Daoy (cell line): ENCODE results near the gene TUBGCP2. TPM values are rescaled to one million over a fixed set of nuclear protein-coding genes. Genes with fewer than 3 reads are reported as not detected.

ENCODE experiments used
- DNase-seq: peaks from one replicate; pipeline ENCODE4 v3.0.0-alpha.2; 2015; ENCODE audit warnings: low read depth
- total RNA-seq: library from RNA; depleted of rRNA; stranded (reverse); fragments of >200 nt; shearing (Covaris generic); gene quantifications from 2 replicates; pipeline ENCODE4 v1.2.3, GENCODE V29; 2014

TUBGCP2 gene
- total RNA-seq, 1 experiment from 2014 or later = 19.8 TPM

DNA sequence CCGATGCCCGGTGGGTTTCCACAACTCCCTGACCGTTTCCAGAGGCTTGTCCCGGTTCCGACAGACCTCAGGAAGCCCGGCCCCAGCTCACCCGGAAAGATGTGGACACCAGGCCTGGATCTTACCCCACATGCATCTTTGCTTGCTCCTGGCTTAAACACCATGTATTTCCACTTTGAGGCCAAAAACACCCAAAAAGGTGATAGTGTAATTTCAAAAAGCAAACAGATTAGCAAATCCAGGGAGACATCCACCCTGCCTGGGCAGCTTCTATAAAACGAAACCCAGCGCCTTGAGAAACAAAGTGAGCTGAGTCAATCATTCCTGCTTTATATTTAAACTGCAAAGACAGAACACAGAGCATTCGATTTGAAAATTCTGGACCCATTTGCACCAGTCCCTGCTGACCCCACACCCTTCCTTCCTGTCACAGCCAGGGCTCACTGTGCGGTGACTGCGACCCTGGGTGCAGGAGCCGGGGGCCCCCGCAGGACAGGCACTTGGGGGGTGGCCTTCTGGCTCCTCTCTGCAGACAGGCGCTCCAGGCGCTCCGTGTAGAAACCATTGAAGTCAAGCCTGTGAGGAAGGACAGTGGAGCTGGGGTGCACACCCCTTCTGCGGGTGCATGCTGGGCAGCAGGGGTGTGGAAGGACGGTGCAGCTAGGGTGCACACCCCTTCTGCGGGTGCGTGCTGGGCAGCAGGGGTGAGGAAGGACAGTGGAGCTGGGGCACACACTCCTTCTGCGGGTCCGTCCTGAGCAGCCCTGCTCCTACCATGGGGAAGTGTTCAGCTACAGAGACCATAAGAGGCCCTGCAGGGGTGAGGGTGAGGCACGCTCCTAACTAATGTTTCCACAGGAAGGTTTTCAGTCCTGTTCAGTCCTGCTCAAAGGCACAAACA is 29.1 kb downstream of the TUBGCP2 start:
- DNase-seq = no peak

- DNase-seq = peak; percentile 77
Measured at GRCh38 chr10:133278577-133279265, 30.0 kb downstream of the TUBGCP2 start.

- DNase-seq = no peak
Measured at GRCh38 chr10:133277993-133278576, 30.6 kb downstream of the TUBGCP2 start.

- no peak for DNase-seq
Measured at GRCh38 chr10:133277277-133277992, 31.2 kb downstream of the TUBGCP2 start.

GRCh38 chr10:133276435-133277201 is 32.1 kb downstream of the TUBGCP2 start, which contains the start of gene ADAM8:
Gene ADAM8 (minus strand): TSS chr10:133276868. CDS start chr10:133276817, 51 bp downstream.
- DNase-seq = peak; percentile 39

DNA sequence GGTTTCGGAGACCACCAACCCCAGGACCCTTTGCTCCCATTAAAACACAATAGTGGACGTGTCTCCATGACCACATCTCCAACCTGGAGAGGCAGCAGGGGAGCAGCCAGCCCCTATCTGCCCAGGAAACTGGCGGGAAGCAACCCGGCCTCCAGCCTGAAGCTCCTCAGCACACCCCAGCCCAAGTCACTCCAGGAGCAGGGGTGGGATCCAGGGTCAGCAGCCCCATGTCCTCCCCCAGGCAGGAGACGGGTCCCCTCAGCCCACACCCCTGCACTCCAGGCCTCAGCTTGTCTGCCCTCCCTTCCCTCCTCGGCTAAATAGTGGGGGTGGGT is 32.6 kb downstream of the TUBGCP2 start:
- no peak for DNase-seq

DNA sequence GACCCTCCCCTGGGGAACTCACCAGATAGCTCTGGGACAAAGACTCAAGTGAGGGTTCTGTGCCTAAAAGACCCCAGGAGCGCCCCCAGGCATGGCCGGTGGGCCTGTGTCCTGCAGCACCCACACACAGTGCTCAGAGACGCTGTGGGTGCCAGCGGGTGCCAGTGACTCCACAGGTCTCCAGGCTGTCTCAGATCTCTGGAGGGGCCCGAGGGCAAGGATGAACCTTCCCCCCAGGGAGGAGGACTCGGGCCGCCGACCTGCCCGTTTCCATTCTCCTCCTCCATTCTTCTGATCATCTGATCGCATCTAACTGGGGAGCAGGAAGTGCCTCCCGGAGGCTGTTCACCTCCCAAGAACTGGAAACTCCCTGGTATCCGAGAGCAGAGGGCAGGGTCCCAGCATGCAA is 33.0 kb downstream of the TUBGCP2 start:
- peak; percentile 44 for DNase-seq

- peak; percentile 68 for DNase-seq
Measured at GRCh38 chr10:133274751-133275683, 33.7 kb downstream of the TUBGCP2 start.

DNA sequence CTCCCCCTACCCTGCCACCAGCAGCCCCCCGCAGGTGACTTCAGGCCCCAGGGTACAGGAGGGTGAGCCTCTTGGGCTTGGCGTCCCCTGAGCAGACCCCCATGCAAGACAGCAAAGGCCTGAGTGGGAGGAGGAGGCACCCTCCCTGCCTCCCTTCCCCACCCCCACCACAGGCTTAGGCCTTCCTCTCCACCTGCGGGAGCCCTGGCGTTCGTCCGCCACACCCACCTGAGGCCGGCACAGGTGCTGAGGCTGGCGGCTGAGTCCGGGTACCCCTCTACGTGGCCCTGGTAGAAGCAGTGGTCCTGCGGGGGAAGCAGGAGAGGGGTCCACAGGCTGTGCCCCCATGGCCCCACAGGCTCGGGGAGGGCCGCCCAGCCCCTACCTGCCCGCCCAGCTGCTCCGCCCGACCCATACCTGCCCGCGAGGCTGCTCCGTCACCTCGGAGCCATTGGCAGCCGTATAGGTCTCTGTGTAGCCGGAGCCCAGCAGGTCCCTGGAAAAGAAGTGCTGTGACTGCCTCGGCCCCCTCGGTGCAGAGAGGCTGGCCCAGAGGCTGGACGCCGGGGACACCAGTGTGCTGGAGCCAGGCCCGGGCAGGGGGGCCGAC is 35.0 kb downstream of the TUBGCP2 start:
- DNase-seq = no peak

DNA sequence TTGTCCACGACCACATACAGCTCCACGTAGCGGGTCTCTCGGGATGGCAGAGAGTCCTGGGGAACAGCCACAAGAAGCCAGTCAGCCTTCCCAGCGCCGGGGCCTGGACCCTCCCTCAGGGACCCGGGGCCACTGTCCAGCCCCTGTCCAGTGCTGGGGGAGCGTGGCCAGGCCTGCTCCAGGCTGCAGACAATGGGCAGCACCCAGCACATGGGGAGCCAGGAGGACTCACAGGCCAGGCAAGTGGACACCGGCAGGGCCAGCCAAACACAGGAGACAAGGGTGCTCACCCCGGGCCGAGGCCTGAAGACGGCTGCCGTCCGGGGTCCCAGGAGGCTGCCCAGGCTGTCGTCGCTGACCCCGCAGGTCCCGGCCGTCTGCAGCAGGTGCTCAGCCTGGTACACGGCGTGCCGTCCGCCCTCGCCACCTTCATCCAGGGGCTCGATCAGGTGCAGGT is 35.7 kb downstream of the TUBGCP2 start:
- no peak for DNase-seq

DNA sequence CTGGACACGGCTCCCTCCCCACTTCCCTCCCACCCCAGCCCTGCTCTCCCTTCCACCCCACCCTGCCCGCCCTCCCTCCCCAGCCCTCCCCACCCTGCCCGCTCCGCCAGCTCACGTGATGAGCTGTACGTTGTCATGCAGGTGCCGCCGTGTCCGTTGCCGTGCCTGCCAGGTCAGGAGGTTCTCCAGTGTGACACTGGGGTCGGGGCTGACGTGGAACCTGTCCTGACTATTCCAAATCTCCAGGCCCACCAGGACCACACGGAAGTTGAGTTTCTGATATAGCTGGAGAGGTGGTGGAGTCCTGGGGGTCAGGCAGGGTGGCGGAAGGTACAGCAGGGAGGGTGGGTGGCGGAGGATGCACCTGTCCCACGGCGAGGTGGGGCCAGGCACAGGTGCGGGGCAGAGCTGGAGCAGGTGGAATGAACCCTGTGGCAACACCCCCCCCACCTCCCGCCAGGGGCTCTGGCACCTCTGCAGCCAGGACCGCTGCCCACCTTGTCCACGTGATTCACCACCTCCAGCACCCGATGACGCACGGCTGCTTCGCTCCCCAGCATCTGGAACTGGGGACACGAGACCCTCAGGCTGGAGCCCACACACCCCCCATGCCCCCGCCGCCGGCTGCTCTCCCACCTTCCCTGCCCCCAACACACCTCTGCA is 36.2 kb downstream of the TUBGCP2 start:
- DNase-seq = no peak

DNA sequence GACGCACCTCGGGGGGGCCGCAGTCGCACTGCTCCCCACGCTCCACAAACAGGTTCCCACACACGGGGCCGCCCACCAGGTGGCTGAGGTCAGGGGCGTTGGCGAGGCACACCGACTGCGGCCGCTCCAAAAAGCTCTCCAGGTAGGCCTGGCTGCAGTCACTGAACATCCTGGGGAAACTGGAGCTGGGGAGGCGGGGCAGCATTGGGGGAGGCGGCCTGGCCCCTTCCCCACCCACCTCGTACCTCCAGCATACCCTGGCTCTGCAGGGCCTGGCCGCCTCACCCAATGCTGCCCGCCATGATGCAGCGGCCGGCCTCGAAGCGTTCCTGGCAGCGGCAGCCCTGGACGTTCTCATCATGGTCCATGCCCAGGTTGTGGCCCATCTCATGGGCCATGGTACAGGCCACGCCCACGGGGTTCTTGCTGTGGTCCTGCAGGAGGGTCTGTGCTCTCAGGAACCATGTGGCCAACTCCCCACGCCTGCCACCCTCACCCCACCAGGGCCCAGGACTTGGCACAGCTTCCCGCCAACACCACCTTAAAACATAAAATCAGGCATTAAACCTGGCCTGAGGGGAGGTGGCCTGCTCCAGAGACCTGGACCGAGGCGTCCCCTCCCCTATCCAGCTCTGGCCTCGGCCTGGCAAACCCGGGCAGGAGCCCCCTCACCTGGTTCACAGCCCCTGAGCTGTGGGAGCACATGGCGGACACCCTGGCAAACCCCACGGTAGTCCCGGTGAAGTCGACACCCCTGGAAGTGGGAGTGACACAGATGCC is 37.0 kb downstream of the TUBGCP2 start:
- DNase-seq = no peak

DNA sequence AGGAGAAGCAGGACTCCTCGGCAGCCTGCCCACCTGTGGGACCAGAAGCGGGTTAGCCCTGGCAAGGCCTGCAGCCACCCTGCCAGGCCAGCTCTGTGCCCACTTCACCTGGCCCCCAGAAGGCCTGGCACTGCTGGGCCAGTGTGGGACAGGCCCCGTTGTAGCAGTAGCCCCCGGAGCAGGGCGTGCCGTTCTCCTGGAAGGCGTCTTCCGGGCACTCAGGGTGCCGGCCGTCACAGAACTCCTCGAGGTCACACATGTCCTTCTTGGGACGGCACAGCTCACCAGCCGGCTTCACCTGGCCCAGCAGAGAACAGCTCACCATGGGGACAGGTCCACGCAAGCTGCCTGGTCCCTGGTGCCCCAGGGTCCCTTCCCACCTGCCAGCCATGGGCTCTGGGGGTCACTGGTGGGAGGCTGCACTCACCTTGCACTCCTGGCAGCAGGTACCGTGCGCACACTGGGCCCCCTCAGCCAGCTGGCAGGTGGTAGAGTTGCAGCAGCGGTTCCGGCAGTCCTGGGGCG is 37.8 kb downstream of the TUBGCP2 start:
- DNase-seq = no peak

GRCh38 chr10:133270204-133270603 is 38.5 kb downstream of the TUBGCP2 start:
- DNase-seq = no peak

GRCh38 chr10:133269367-133269766 is 39.3 kb downstream of the TUBGCP2 start:
- no peak for DNase-seq

GRCh38 chr10:133268532-133268931 is 40.1 kb downstream of the TUBGCP2 start:
- no peak for DNase-seq

DNA sequence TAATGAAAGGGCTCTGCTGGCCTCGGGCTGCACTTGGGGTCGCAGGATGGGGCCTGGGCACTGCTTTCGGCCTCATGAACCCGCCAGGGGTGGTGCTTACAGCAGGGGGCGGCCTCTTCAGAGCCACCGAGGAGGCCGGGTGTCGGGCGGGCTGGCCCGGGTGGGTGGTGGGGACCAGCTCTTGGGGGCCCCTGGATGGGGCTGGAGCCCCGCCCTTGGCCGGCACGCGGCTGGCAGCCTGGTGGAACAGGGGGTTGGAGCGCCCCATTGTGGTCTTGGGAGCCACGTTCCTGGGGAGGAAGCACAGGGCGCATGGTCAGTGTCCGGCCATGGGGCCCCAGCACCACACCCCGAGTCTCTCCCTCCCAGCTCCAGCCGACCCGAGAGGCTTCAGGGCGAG is 40.8 kb downstream of the TUBGCP2 start:
- DNase-seq = no peak

DNA sequence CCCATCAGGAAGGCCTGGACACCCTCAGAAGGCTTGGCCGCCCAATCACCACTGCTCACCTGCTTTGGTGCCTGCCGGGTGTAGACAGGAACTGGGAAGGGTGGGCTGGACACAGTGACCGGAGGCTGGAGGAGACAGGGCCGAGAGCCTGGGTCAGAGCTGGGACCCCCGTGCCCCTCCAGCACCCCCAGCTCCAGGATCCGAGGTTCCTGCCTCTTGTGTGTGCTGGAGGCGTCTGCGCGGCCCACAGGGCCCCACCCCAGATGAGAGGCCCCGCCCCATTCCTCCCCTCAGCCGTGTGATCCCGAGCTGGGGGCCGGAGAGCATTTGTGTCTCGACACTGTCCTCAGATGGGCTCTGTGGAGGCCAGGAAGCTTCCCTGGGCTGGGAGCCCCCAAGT is 41.4 kb downstream of the TUBGCP2 start:
- no peak for DNase-seq
